ENCODE data around the gene CACNA1C.

CACNA1C gene

GRCh38 chr12:2344476-2344875, 291.7 kb downstream of the CACNA1C start:
- TF ChIP-seq CTCF (IDR thresholded peaks at IDR 0.05; ENCODE audit: low read depth, low read length), result no peak
- DNase-seq (ENCODE audit: low read depth in 2 of 2), result no peak
- H3K4me3 ChIP-seq (replicated peaks in 1 of 2; ENCODE audit: low read depth in 2 of 2, low read length in 2 of 2), result no peak overlapping the region

GRCh38 chr12:2344885-2345284, 292.1 kb downstream of the CACNA1C start:
- H3K4me3 ChIP-seq (replicated peaks in 1 of 2; ENCODE audit: low read depth in 2 of 2, low read length in 2 of 2), result no peak overlapping the region
- TF ChIP-seq CTCF (IDR thresholded peaks at IDR 0.05; ENCODE audit: low read depth, low read length), result no peak
- DNase-seq (ENCODE audit: low read depth in 2 of 2), result no peak

GRCh38 chr12:2345902-2346301, 293.1 kb downstream of the CACNA1C start:
- H3K4me3 ChIP-seq (replicated peaks in 1 of 2; ENCODE audit: low read depth in 2 of 2, low read length in 2 of 2), result no peak overlapping the region
- no peak for TF ChIP-seq CTCF (IDR thresholded peaks at IDR 0.05; ENCODE audit: low read depth, low read length)
- no peak for DNase-seq (ENCODE audit: low read depth in 2 of 2)

GRCh38 chr12:2346416-2346815, 293.6 kb downstream of the CACNA1C start:
- DNase-seq (ENCODE audit: low read depth in 2 of 2), result no peak
- no peak overlapping the region for H3K4me3 ChIP-seq (replicated peaks in 1 of 2; ENCODE audit: low read depth in 2 of 2, low read length in 2 of 2)
- no peak for TF ChIP-seq CTCF (IDR thresholded peaks at IDR 0.05; ENCODE audit: low read depth, low read length)

GRCh38 chr12:2347137-2347843, 294.5 kb downstream of the CACNA1C start:
- no peak for DNase-seq (ENCODE audit: low read depth in 2 of 2)
- no peak for TF ChIP-seq CTCF (IDR thresholded peaks at IDR 0.05; ENCODE audit: low read depth, low read length)

GRCh38 chr12:2347844-2348481, 295.2 kb downstream of the CACNA1C start:
- DNase-seq (ENCODE audit: low read depth in 2 of 2), result peak in 1 of 2 donors; percentile 12
- TF ChIP-seq CTCF (IDR thresholded peaks at IDR 0.05; ENCODE audit: low read depth, low read length), result no peak
- H3K4me3 ChIP-seq (replicated peaks in 1 of 2; ENCODE audit: low read depth in 2 of 2, low read length in 2 of 2), result no peak overlapping the region

More at GRCh38 chr12:2347137-2347843, 294.5 kb downstream of the CACNA1C start:
- H3K4me3 ChIP-seq (replicated peaks in 1 of 2; ENCODE audit: low read depth in 2 of 2, low read length in 2 of 2), result no peak overlapping the region
